Ovary (tissue), 9 donors: ENCODE results near the gene SLC4A2. TPM values are rescaled to one million over a fixed set of nuclear protein-coding genes. Genes with fewer than 3 reads are reported as not detected.

Experiments
- DNase-seq, 5 donors: peaks; one replicate each; pipeline ENCODE4 v3.0.0-alpha.2; 2019 to 2020
- H3K27ac ChIP-seq, 2 donors: fragments of 200-600 bp; one replicate each; pipeline versions ENCODE4 v1.5.1 to v1.8.0; 2019 to 2022
- H3K27me3 ChIP-seq: fragments of 200-600 bp; one replicate; pipeline ENCODE4 v1.8.0; 2022
- H3K36me3 ChIP-seq: fragments of 200-600 bp; sonication (generic); one replicate; pipeline ENCODE4 v1.5.1; 2019
- H3K4me1 ChIP-seq: one replicate; pipeline ENCODE4 v1.8.1; 2013; ENCODE audit warnings: mild to moderate bottlenecking, moderate library complexity; ENCODE audit not compliant: insufficient read depth
- H3K4me3 ChIP-seq: fragments of 200-600 bp; sonication (generic); one replicate; pipeline ENCODE4 v1.5.1; 2017
- H3K9me3 ChIP-seq, 2 donors: fragments of 200-600 bp in 1 of 2; sonication (generic) in 1 of 2; one replicate each; pipeline versions ENCODE4 v1.5.1 to v1.8.1; 2013 to 2019; ENCODE audit warnings: mild to moderate bottlenecking in 1 of 2, moderate library complexity in 1 of 2
- CTCF ChIP-seq, 3 donors: fragments of 450-650 bp in 2 of 3; fragments of 200-600 bp in 1 of 3; IDR thresholded peaks; one replicate each; pipeline versions ENCODE4 v1.5.1 to v1.8.0; 2016 to 2022; ENCODE audit warnings: antibody characterized with exemption in 3 of 3, mild to moderate bottlenecking in 1 of 3
- EP300 ChIP-seq: sonication (generic); formaldehyde crosslinking; IDR thresholded peaks from one replicate; pipeline ENCODE4 v1.6.1; 2017; ENCODE audit warnings: antibody characterized with exemption
- POLR2A ChIP-seq: fragments of 450-650 bp; IDR thresholded peaks from one replicate; pipeline ENCODE4 v1.6.1; 2017; ENCODE audit warnings: antibody characterized with exemption, mild to moderate bottlenecking, moderate library complexity
- WGBS, 3 donors: extraction: QIAGEN DNeasy Blood & Tissue Kit in 1 of 3; methylation state at CpG; one replicate each; pipeline versions ENCODE4 v1.1.5 to v1.1.7; 2013 to 2017; 5-methylcytosine and 5-hydroxymethylcytosine counted together
- intact Hi-C, 4 donors: fragments of 100-400 bp; cut with DNase I; formaldehyde crosslinking; loops; one replicate each; pipeline versions ENCODE4 v1.11.0 to v1.15.1; 2022 to 2023
- polyA plus RNA-seq, 2 donors: library from polyadenylated mRNA; stranded (reverse); fragments of 200-250 nt in 1 of 2; fragments of 350-450 nt in 1 of 2; fragmentation: Illumina TruSeq in 1 of 2; extraction: RNeasy Lipid Tissue Mini Kit (QIAGEN cat#74804) in 1 of 2; gene quantifications; one replicate each; pipeline ENCODE4 v1.2.3, GENCODE V29; 2013 to 2014
- total RNA-seq, 7 donors: library from RNA; depleted of rRNA in 2 of 7; stranded (reverse); fragments of >200 nt in 2 of 7; fragmentation: NEBNext Ultra II Directional in 3 of 7; extraction: Animal tissue kit (Norgen Biotek cat#: 25700) in 3 of 7; gene quantifications; one replicate each; pipeline versions ENCODE4 v1.1.0 to v1.2.4, GENCODE V29; 2016 to 2023
- donor health status: DM: no; HTN: no; CAD: no; lungs with moderate emphysema.
- donor health status: DM: no; HTN: no; CAD: no.
- donor health status: Bipolar disorder and iron deficiency.
- donor health status: DM: yes; HTN: yes; CAD: no.
- donor health status: DM: no; HTN: no; CAD: no.
- donor health status: DM: yes; HTN: yes; CAD: no.

Gene SLC4A2
- total and polyA plus RNA-seq, 9 donors = 10.5 to 127 (median 94.3) TPM

- no peak for DNase-seq
- Histone ChIP-seq H3K4me1 (peaks cover 6% of the 10 kb centered on the region), H3K36me3 (no peaks in the 10 kb centered on the region), H3K27me3 (no peaks in the 10 kb centered on the region), H3K4me3 (no peak overlapping the region), H3K27ac (no peak overlapping the region), H3K9me3 (no peaks in the 10 kb centered on the region)
- 82 to 88% (median 83%) methylated on average over 15 of the region's 15 CpGs for WGBS, 3 donors
- TF ChIP-seq EP300 (no peak), POLR2A (no peak), CTCF (IDR thresholded peaks at IDR 0.05) (no peak)
- intact Hi-C loops = loop anchor here in 3 of 4 donors (5.0 to 10.0 kb wide), 2 partner anchors 55 to 98 kb away; no protein-coding TSS in a partner anchor
These were observed 42.4 kb upstream of the SLC4A2 start for GRCh38 chr7:151016942-151017341.

GRCh38 chr7:151017370-151017952, 41.9 kb upstream of the SLC4A2 start:
- Histone ChIP-seq H3K9me3 (no peaks in the 10 kb centered on the region), H3K27me3 (no peaks in the 10 kb centered on the region), H3K4me1 (peaks cover 6% of the 10 kb centered on the region), H3K27ac (no peak overlapping the region), H3K36me3 (no peaks in the 10 kb centered on the region), H3K4me3 (no peak overlapping the region)
- 42 to 49% (median 47%) methylated on average over 13 of the region's 13 CpGs for WGBS, 3 donors
- peak in 1 of 5 donors; percentile 26 for DNase-seq
- no peak for TF ChIP-seq CTCF (IDR thresholded peaks at IDR 0.05)
- no peak for TF ChIP-seq POLR2A
- TF ChIP-seq EP300 = no peak
- intact Hi-C loops = loop anchor here in 3 of 4 donors (5.0 to 10.0 kb wide), 2 partner anchors 55 to 97 kb away; no protein-coding TSS in a partner anchor

- H3K27ac ChIP-seq = no peak overlapping the region
- H3K4me1 ChIP-seq = peaks cover 6% of the 10 kb centered on the region
- WGBS, 3 donors = 3 to 4% (median 4%) methylated on average over 34 of the region's 34 CpGs
- intact Hi-C loops = loop anchor here in 3 of 4 donors (5.0 to 10.0 kb wide), 2 partner anchors 56 to 97 kb away; no protein-coding TSS in a partner anchor
- no peaks in the 10 kb centered on the region for H3K9me3 ChIP-seq
- no peak overlapping the region for H3K4me3 ChIP-seq
- TF ChIP-seq CTCF (IDR thresholded peaks at IDR 0.05) = peak; percentile 61 to 83 (median 79)
- no peak for TF ChIP-seq EP300
- TF ChIP-seq POLR2A = no peak
- peak; percentile 50 to 83 (median 76) for DNase-seq
- H3K36me3 ChIP-seq = no peaks in the 10 kb centered on the region
- no peaks in the 10 kb centered on the region for H3K27me3 ChIP-seq
These were observed 41.4 kb upstream of the SLC4A2 start for GRCh38 chr7:151017953-151018420.

- H3K9me3 ChIP-seq = no peaks in the 10 kb centered on the region
- intact Hi-C loops = loop anchor here in 3 of 4 donors (5.0 to 10.0 kb wide), 2 partner anchors 56 to 96 kb away; no protein-coding TSS in a partner anchor
- TF ChIP-seq EP300 (no peak), POLR2A (no peak), CTCF (IDR thresholded peaks at IDR 0.05) (no peak)
- no peak overlapping the region for H3K4me3 ChIP-seq
- no peaks in the 10 kb centered on the region for H3K27me3 ChIP-seq
- no peak overlapping the region for H3K27ac ChIP-seq
- WGBS, 3 donors = 0 to 1% (median 1%) methylated on average over 55 to 82 of the region's 82 CpGs
- H3K4me1 ChIP-seq = peaks cover 6% of the 10 kb centered on the region
- H3K36me3 ChIP-seq = no peaks in the 10 kb centered on the region
- peak in 2 of 5 donors; percentile 46 to 60 for DNase-seq
These were observed 40.8 kb upstream of the SLC4A2 start for GRCh38 chr7:151018421-151019129.
